GM12892 (cell line): Measurements from ENCODE around the gene DEK.
A peak's percentile ranks its signal among the peaks of the same experiment; 100 is the strongest.

Experiments used
- DNase-seq: peaks from one replicate; pipeline ENCODE4 v3.0.0; 2011; ENCODE audit not compliant: insufficient read length
- FAIRE-seq: peaks from 2 replicates; lab custom pipeline; 2011; peaks lifted over from hg19 to GRCh38; lab: Jason Lieb, UNC
- POLR2A ChIP-seq: IDR thresholded peaks from 2 replicates; pipeline ENCODE4 v1.6.1; 2011; ENCODE audit warnings: low read depth, low read length, control low read depth
- POLR2AphosphoS5 ChIP-seq: IDR thresholded peaks from 2 replicates; pipeline ENCODE4 v1.6.1; 2011; ENCODE audit warnings: low read depth, low read length, control low read depth
- TAF1 ChIP-seq: IDR thresholded peaks from 2 replicates; pipeline ENCODE4 v1.6.1; 2011; ENCODE audit warnings: low read depth, mild to moderate bottlenecking, control low read depth, low read length, borderline replicate concordance

Gene DEK

GRCh38 chr6:18263418-18264218 lies 712 bp downstream of the DEK start:
- no peak for FAIRE-seq
- TF ChIP-seq POLR2A (0 out of 2 replicates have a peak, but pooled peaks have one; percentile 31), POLR2AphosphoS5 (peak; percentile 33; the same call in 1 of the 2 replicates), TAF1 (no peak)
- no peak for DNase-seq

- DNase-seq (peak; percentile 30), FAIRE-seq (peak; percentile 92)
- peak; percentile 43; the same call in 1 of the 2 replicates for TF ChIP-seq TAF1
- TF ChIP-seq POLR2AphosphoS5, result no peak
- TF ChIP-seq POLR2A, result peak; percentile 38; the same call in 1 of the 2 replicates
Observed at GRCh38 chr6:18262702-18263417, 1.5 kb downstream of the DEK start.

GRCh38 chr6:18261877-18262276 lies 2.5 kb downstream of the DEK start:
- TF ChIP-seq TAF1 (no peak), POLR2A (no peak)
- no peak for FAIRE-seq
- DNase-seq, result no peak

- no peak for DNase-seq
- peak; percentile 77 for FAIRE-seq
- TF ChIP-seq POLR2A, result no peak
- TF ChIP-seq TAF1, result no peak
- TF ChIP-seq POLR2AphosphoS5, result no peak; the same call in 1 of the 2 replicates
Observed at GRCh38 chr6:18260448-18261106, 3.8 kb downstream of the DEK start.

GRCh38 chr6:18259675-18260447 lies 4.5 kb downstream of the DEK start:
- DNase-seq, result no peak
- TF ChIP-seq POLR2AphosphoS5, result no peak
- TF ChIP-seq POLR2A, result no peak
- no peak for TF ChIP-seq TAF1
- FAIRE-seq, result no peak

GRCh38 chr6:18254793-18255192 lies 9.5 kb downstream of the DEK start:
- no peak for DNase-seq
- no peak for FAIRE-seq
- TF ChIP-seq POLR2A (no peak), TAF1 (no peak), POLR2AphosphoS5 (no peak)

GRCh38 chr6:18253635-18254034 lies 10.7 kb downstream of the DEK start:
- TF ChIP-seq TAF1 (no peak), POLR2AphosphoS5 (no peak), POLR2A (no peak)
- FAIRE-seq (no peak), DNase-seq (no peak)

GRCh38 chr6:18249271-18249670 lies 15.1 kb downstream of the DEK start:
- TF ChIP-seq POLR2AphosphoS5 (peak; percentile 13; the same call in 1 of the 2 replicates), POLR2A (no peak)
- DNase-seq, result no peak
- FAIRE-seq, result no peak

GRCh38 chr6:18248698-18249097 lies 15.6 kb downstream of the DEK start:
- TF ChIP-seq POLR2A (no peak), TAF1 (no peak), POLR2AphosphoS5 (no peak)
- DNase-seq (no peak), FAIRE-seq (no peak)

GRCh38 chr6:18247002-18247401 lies 17.3 kb downstream of the DEK start:
- DNase-seq (no peak), FAIRE-seq (no peak)
- TF ChIP-seq POLR2AphosphoS5 (no peak), TAF1 (no peak), POLR2A (no peak)

GRCh38 chr6:18246205-18246604 lies 18.1 kb downstream of the DEK start:
- FAIRE-seq (no peak), DNase-seq (no peak)
- TF ChIP-seq POLR2A, result no peak
- TF ChIP-seq TAF1, result no peak
